Thyroid gland (tissue), 4 donors: ENCODE data around the gene BCL11B.

Source experiments
- POLR2A ChIP-seq, 2 donors: fragments of 450-650 bp; IDR thresholded peaks; one replicate each; pipeline ENCODE4 v1.6.1; 2017; ENCODE audit warnings: antibody characterized with exemption in 2 of 2, mild to moderate bottlenecking in 2 of 2, moderate library complexity in 1 of 2
- TF ChIP-seq, protein P1 (sequence below), 6 experiments: fragments of 200-600 bp in 3 of 6; fragments of 450-650 bp in 3 of 6; sonication (generic) in 3 of 6; IDR thresholded peaks; one replicate each; pipeline ENCODE4 v1.5.1; 2016 to 2019; ENCODE audit warnings: antibody characterized with exemption in 6 of 6, mild to moderate bottlenecking in 2 of 6, inconsistent platforms in 1 of 6, moderate library complexity in 1 of 6

DNA sequence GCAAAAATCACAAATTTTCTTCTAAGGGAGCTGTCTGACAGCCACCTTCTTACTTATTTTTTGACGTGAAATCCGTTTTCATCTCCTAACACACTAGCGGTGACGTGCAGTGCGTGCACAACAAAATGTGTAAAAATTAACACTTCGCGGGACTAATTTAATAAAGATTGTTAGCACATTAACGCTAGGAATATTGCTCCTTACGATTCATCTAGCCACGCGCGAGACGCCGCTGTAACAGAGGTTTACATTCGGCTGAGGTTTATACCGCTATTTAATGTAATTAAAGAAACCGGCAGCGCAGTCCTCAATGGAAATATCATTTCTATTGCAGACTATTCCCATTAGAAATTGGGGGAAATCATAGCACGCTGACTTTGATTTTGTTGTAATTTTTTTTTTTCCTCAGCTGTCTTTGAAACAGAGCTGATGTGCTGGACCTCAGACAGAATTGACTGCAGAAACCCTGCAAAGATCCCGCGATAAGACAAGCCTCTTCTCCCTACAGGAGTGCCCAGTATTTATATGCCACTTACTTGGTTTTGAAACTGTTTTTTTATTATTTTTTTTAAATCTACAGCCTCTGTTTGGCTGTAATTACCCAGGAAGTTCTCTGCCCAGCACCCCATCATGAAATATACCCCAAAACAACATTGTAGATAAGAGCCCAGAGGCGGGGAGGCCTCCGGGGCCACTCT lies 31.2 kb downstream of the BCL11B start:
- no peak for TF ChIP-seq POLR2A (IDR thresholded peaks at IDR 0.05)
- TF ChIP-seq, protein P1, sequence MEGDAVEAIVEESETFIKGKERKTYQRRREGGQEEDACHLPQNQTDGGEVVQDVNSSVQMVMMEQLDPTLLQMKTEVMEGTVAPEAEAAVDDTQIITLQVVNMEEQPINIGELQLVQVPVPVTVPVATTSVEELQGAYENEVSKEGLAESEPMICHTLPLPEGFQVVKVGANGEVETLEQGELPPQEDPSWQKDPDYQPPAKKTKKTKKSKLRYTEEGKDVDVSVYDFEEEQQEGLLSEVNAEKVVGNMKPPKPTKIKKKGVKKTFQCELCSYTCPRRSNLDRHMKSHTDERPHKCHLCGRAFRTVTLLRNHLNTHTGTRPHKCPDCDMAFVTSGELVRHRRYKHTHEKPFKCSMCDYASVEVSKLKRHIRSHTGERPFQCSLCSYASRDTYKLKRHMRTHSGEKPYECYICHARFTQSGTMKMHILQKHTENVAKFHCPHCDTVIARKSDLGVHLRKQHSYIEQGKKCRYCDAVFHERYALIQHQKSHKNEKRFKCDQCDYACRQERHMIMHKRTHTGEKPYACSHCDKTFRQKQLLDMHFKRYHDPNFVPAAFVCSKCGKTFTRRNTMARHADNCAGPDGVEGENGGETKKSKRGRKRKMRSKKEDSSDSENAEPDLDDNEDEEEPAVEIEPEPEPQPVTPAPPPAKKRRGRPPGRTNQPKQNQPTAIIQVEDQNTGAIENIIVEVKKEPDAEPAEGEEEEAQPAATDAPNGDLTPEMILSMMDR (IDR thresholded peaks at IDR 0.05), result no peak
